Panc1 (cell line): ENCODE results near the gene ALG6. TPM values are rescaled to one million over a fixed set of nuclear protein-coding genes. Genes with fewer than 3 reads are reported as not detected.
A peak's percentile ranks its signal among the peaks of the same experiment; 100 is the strongest.

Experiments used
- ATAC-seq: fragments of 200-7000 bp; cut with Tn5 transposase; 2 replicates; pipeline ENCODE4 v1.9.1; 2020; ENCODE audit warnings: mild to moderate bottlenecking, moderate library complexity
- BruUV-seq: library from RNA; stranded (reverse); fragments of 400-500 nt; replicated peaks from 2 replicates; lab custom pipeline; 2021; lab: Mats Ljungman, UMichigan
- CTCF ChIA-PET: fragments of 300-600 bp; sonication (Branson Sonifier 250); formaldehyde crosslinking; loops from one replicate; lab custom pipeline; 2022; ENCODE audit warnings: antibody characterized with exemption; lab: Charles Lee
- POLR2A ChIA-PET: fragments of 300-600 bp; sonication (Branson Sonifier 250); formaldehyde crosslinking; loops from one replicate; lab custom pipeline; 2022; ENCODE audit warnings: antibody characterized with exemption; lab: Charles Lee
- DNase-seq: peaks from one replicate; pipeline ENCODE4 v3.0.0-alpha.2; 2010; ENCODE audit warnings: low read depth, low spot score
- H3K27ac ChIP-seq: 2 replicates; pipeline ENCODE4 v1.5.1; 2011; ENCODE audit warnings: mild to moderate bottlenecking, low read length, inconsistent platforms
- H3K27me3 ChIP-seq: fragments of 200-500 bp; sonication (Bioruptor generic); 2 replicates; pipeline ENCODE4 v1.6.0; 2014; ENCODE audit warnings: low read length, inconsistent platforms; ENCODE audit not compliant: control insufficient read depth, insufficient read depth
- H3K36me3 ChIP-seq: fragments of 200-500 bp; sonication (Bioruptor generic); 2 replicates; pipeline ENCODE4 v1.5.1; 2014; ENCODE audit warnings: inconsistent platforms, mild to moderate bottlenecking, low read length, moderate library complexity; ENCODE audit not compliant: control insufficient read depth, insufficient read depth
- H3K4me1 ChIP-seq: 2 replicates; pipeline ENCODE4 v1.5.1; 2011; ENCODE audit warnings: inconsistent platforms, mild to moderate bottlenecking, low read length, moderate library complexity; ENCODE audit not compliant: control insufficient read depth, insufficient read depth
- H3K4me3 ChIP-seq, 2 experiments: 2 replicates each; pipeline ENCODE4 v1.5.1; 2011 to 2012; ENCODE audit warnings: low read depth in 2 of 2, low read length in 2 of 2, mild to moderate bottlenecking in 2 of 2, inconsistent platforms in 1 of 2, moderate library complexity in 1 of 2
- H3K9me3 ChIP-seq: fragments of 200-500 bp; sonication (Bioruptor generic); 2 replicates; pipeline ENCODE4 v1.5.1; 2014; ENCODE audit warnings: low read depth, mild to moderate bottlenecking, inconsistent platforms, low read length, moderate library complexity; ENCODE audit not compliant: control insufficient read depth, insufficient read depth
- CTCF ChIP-seq: fragments of 450-650 bp; IDR thresholded peaks from 2 replicates; pipeline ENCODE4 v1.5.1; 2017; ENCODE audit warnings: mild to moderate bottlenecking
- POLR2AphosphoS5 ChIP-seq: IDR thresholded peaks from 2 replicates; pipeline ENCODE4 v1.6.1; 2012; ENCODE audit warnings: mild to moderate bottlenecking, low read depth, low read length, moderate library complexity
- REST ChIP-seq, 2 experiments: IDR thresholded peaks; 2 replicates each; pipeline ENCODE4 v1.6.1; 2011 to 2012; ENCODE audit warnings: low read depth in 2 of 2, control low read depth in 1 of 2, low read length in 1 of 2, mild to moderate bottlenecking in 1 of 2, moderate library complexity in 1 of 2; ENCODE audit not compliant: insufficient read depth in 1 of 2
- SIN3A ChIP-seq: IDR thresholded peaks from 2 replicates; pipeline ENCODE4 v1.6.1; 2012; ENCODE audit warnings: low read depth, mild to moderate bottlenecking, low read length, moderate library complexity, borderline replicate concordance; ENCODE audit not compliant: insufficient read depth
- TCF7L2 ChIP-seq: IDR thresholded peaks from 2 replicates; pipeline ENCODE4 v1.6.1; 2011; ENCODE audit warnings: mild to moderate bottlenecking, low read depth, low read length, inconsistent platforms
- in situ Hi-C: cut with HindIII; loops from 2 replicates; pipeline ENCODE4 v1.10.0; 2016; ENCODE audit warnings: low sequenced_read_pairs, low pct_unique_long_range_greater_than_20kb
- intact Hi-C: fragments of 100-400 bp; cut with micrococcal nuclease; formaldehyde crosslinking; loops from one replicate; pipeline ENCODE4 v1.10.0; 2022; ENCODE audit not compliant: unreplicated experiment
- total RNA-seq: library from RNA; stranded (reverse); gene quantifications from one replicate; pipeline ENCODE4 v1.2.1, GENCODE V29; 2021; ENCODE audit not compliant: unreplicated experiment

Gene ALG6
- total RNA-seq, 1 experiment from 2014 or later = 22.6 TPM

- in situ Hi-C loops = no loop called here
- POLR2A ChIA-PET = no interaction called here
Observed at GRCh38 chr1:63453232-63453631, 85.8 kb downstream of the ALG6 start.

GRCh38 chr1:63454269-63454668 lies 86.8 kb downstream of the ALG6 start:
- no peaks in the 10 kb centered on the region for H3K9me3 ChIP-seq
- POLR2A ChIA-PET = no interaction called here
- in situ Hi-C loops = no loop called here
- H3K27ac ChIP-seq = no peak overlapping the region
- no peaks in the 10 kb centered on the region for H3K4me1 ChIP-seq
- no peaks in the 10 kb centered on the region for H3K27me3 ChIP-seq
- CTCF ChIA-PET = interaction anchor here (0.7 kb wide), 1 partner anchor 43 kb away, joined by 3 read pairs; no protein-coding TSS in a partner anchor
- intact Hi-C loops = no loop called here
- no peak overlapping the region for H3K4me3 ChIP-seq
- BruUV-seq = no TSS peak
- no peak for DNase-seq
- no peak for TF ChIP-seq POLR2AphosphoS5
- TF ChIP-seq CTCF = peak; percentile 38; the same call in 1 of the 2 replicates
- H3K36me3 ChIP-seq = no peaks in the 10 kb centered on the region
- ATAC-seq = no peak

More at GRCh38 chr1:63453232-63453631, 85.8 kb downstream of the ALG6 start:
- intact Hi-C loops = no loop called here
- Histone ChIP-seq H3K4me1 (no peaks in the 10 kb centered on the region), H3K4me3 (no peak overlapping the region), H3K9me3 (no peaks in the 10 kb centered on the region), H3K36me3 (no peaks in the 10 kb centered on the region; the same call in 1 of the 2 replicates), H3K27me3 (no peaks in the 10 kb centered on the region), H3K27ac (no peak overlapping the region)
- TF ChIP-seq REST (IDR thresholded peaks at IDR 0.05; ENCODE audit: insufficient read depth in 1 of 2, low read depth in 2 of 2, low read length in 1 of 2) = no peak
- no peak for TF ChIP-seq POLR2AphosphoS5
- ATAC-seq (no peak), DNase-seq (no peak)
- no TSS peak for BruUV-seq
- CTCF ChIA-PET = no interaction called here

GRCh38 chr1:63458750-63459149 lies 91.3 kb downstream of the ALG6 start:
- CTCF ChIA-PET = no interaction called here

More at GRCh38 chr1:63458750-63459149, 91.3 kb downstream of the ALG6 start:
- in situ Hi-C loops (no loop called here), intact Hi-C loops (no loop called here)
- POLR2A ChIA-PET = no interaction called here
- no peak for DNase-seq
- no TSS peak for BruUV-seq
- TF ChIP-seq REST (IDR thresholded peaks at IDR 0.05; ENCODE audit: insufficient read depth in 1 of 2, low read depth in 2 of 2, low read length in 1 of 2) = no peak
- no peak for TF ChIP-seq SIN3A
- no peak for TF ChIP-seq POLR2AphosphoS5
- TF ChIP-seq CTCF = no peak
- TF ChIP-seq TCF7L2 = no peak
- Histone ChIP-seq H3K27me3 (no peaks in the 10 kb centered on the region), H3K9me3 (peaks cover 14% of the 10 kb centered on the region; the same call in 1 of the 2 replicates), H3K4me3 (no peak overlapping the region), H3K4me1 (no peaks in the 10 kb centered on the region), H3K27ac (no peak overlapping the region), H3K36me3 (no peaks in the 10 kb centered on the region)
- ATAC-seq = no peak
